HG02973 (cell line): ENCODE data around the gene TBC1D22A.

Source experiments
- ATAC-seq: cut with Tn5 transposase; IDR thresholded peaks from one replicate; pipeline ENCODE4 v1.9.1; 2021; ENCODE audit warnings: moderate library complexity; ENCODE audit not compliant: unreplicated experiment

TBC1D22A gene

DNA sequence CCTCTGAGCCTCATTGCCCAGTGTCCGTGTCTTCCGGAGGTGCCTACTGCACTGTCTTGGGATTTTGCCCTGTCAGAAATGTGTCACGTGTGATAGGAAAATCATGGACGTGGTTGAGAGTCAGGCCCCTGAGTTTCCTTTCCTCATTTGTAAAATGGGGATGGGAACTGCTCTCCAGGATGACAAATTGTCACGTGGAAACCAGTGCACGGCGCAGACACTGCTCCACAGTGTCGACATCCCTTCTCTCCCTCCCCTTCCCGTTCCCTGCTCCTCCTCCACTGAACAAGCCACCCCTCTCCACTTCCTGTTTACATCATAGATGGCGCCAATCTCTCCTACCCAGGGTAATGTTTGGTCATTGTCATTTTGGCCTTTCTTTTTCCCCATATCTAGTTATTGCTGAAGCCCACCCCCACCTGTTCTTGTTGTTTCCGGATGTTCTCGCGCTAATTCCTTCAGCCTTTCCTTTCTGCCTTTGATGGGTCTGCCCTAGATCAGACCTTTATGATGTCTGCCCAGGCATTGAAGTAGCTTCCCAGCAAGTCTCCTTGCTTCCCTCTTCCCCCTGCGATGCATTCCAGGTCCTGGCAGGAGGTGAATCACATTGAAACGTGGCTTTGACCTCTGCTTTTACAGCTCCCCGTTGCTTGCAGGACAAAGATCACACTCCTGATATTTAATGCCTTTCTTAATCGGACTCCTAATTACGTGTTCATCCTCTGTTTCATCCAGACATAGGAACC is 91.8 kb downstream of the TBC1D22A start:
- ATAC-seq: no peak

- ATAC-seq: no peak
Measured at GRCh38 chr22:46855681-46856080, 93.2 kb downstream of the TBC1D22A start.

GRCh38 chr22:46856661-46857060 is 94.2 kb downstream of the TBC1D22A start:
- ATAC-seq: no peak

- ATAC-seq: no peak
Measured at GRCh38 chr22:46857142-46857884, 94.9 kb downstream of the TBC1D22A start.

- ATAC-seq: no peak
Measured at GRCh38 chr22:46857885-46858143, 95.4 kb downstream of the TBC1D22A start.

DNA sequence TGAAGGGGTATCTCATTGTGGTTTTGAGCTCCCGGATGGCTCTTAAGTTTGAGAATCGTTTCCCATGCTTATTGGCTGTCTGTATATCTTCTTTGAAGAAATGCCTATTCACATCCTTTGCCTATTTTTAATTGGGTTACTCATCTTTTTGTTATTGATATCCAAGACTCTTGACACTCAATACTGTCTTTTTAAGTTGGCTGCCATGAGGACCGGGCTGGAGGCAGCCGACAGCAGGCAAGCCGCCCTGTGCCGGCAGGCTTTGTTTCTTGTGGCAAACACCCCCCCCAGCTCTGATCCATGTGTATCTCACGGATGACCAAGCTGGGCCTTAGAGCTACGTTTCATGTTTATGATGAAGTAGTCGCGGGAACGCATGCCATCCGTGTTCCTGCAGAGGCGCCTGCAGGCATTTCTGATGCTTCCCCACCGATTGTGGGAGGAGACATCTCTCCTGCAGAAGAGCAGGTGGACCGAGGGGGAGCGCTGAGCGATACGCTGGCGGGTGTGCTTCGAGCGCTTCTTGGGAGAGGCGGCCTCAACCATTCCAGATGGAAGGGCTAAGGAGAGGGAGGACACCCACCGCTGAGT is 95.8 kb downstream of the TBC1D22A start:
- ATAC-seq: no peak

- no peak for ATAC-seq
Measured at GRCh38 chr22:46860562-46860961, 98.1 kb downstream of the TBC1D22A start.

DNA sequence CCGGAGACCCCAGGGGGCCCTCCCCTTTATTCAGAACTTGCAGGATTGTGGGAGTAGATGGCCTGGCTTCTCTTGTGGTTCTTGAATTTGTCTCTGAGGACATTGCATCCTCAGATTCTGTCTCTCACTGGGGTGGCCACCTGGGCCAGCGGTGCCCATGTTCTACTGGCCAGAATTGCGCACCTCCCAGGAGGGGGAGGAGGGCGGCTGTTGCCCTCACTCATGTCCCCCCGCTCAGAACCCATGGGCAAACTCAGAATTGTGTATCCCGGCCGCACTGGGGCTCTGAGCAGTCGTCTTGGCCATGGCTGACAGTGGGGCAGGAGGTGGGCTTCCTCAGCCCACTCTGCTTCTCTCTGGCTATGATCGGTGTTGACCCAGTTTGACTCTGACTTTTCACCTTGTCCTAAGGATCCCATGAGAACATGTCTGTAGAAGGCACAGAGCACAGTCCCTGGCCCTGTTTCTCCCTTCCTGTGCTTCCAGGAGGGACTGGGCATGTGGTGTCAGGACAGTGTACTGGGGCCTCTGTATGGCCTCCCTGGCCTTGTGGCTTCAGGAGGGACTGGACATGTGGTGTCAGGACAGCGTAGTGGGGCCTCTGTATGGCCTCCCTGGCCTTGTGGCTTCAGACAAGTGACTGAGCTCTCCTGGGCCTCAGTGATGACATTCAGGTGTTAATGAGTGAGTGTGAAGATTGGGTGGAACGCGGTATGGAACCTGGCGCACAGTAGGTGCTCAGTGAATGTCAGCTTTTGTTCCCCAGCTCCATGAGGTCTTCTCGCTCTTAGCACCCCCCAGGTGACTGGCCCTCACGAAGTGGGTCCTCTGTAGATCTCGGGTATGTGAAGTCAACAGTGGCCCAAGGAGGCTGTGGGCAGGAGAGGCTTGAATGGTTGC is 99.3 kb downstream of the TBC1D22A start:
- no peak for ATAC-seq

DNA sequence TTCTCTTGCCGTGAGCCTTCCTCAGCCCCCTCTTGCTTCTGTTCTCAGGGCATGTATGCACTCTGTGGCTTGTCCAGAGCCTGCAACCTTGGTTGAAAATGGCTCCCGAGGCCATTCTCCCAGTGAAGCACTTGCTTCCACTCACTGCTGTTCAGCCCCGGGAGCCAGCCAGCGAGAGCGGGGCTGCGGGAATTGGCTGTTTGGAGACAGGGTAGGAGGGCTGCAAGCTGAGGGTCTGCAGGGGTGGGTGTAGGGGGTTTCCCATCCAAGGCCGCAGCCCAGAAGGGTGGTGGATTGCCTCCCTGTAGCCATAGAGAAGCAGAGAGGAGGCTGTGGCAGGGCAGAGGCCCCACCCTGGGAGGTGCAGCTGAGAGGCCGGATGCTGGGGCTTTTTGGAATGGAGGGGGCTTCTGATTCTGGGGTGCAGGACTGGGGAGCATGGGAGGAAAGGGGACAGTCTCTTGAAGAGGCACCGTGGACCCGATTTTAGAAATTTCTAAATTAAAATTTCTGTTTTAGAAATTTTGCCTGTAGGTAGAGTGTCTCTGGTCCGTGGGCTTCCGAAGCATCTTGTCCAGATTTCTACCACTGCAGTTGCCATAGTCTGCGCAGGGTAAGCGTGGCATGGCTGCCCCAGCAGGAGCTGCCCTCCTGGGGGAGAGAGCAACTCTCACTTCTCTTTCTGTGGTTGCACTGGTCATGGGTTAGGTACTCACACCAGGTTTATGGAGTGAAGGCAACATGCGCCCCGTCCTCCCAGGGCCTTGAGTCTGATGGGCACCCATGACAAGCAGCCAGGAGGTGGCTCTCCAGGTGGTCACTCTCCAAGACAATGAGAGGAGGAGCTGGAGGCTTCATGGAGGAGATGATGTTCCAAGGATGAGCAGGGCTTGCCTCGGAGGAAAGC is 100.2 kb downstream of the TBC1D22A start:
- no peak for ATAC-seq

GRCh38 chr22:46863794-46864193 is 101.3 kb downstream of the TBC1D22A start:
- ATAC-seq: no peak

- ATAC-seq: no peak
Measured at GRCh38 chr22:46864314-46865051, 102.0 kb downstream of the TBC1D22A start.

- ATAC-seq: no peak
Measured at GRCh38 chr22:46865052-46865434, 102.6 kb downstream of the TBC1D22A start.

- ATAC-seq: no peak
Measured at GRCh38 chr22:46865642-46866041, 103.2 kb downstream of the TBC1D22A start.

DNA sequence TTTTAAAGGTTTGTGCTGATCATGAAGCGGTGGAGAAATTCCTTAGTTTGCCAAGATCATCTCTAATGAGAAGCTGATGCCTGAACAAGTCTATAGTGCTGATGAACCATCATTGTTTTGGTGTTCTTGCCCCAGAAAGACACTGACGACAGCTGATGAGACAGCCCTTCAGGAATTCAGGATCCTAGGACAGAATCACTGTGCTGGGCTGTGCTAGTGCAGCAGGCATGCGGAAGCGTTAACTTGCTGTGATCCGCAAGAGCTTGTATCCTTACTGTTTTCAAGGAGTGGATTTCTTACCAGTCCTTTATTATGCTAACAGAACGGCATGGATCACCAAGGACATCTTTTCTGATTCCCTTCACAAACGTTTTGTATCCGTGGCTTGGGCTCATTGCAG is 104.1 kb downstream of the TBC1D22A start:
- no peak for ATAC-seq

DNA sequence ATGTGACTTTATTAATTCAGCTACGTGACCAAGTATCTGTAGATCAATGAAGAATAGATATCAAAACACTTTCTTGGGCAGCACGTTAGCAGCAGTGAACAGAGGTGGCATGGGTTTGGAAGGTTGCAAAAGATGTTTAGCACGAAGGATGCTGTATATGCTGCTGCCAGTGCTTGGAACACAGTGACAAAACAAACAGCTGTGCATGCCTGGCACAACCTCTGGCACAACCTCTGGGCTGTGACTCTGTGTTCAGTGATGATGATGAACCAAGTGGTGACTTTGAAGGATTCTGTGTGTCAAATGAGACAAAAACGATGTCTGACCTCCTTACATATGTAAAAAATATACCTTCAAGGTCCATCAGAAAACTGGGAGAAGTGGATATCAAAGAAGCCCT is 104.7 kb downstream of the TBC1D22A start:
- ATAC-seq: no peak

DNA sequence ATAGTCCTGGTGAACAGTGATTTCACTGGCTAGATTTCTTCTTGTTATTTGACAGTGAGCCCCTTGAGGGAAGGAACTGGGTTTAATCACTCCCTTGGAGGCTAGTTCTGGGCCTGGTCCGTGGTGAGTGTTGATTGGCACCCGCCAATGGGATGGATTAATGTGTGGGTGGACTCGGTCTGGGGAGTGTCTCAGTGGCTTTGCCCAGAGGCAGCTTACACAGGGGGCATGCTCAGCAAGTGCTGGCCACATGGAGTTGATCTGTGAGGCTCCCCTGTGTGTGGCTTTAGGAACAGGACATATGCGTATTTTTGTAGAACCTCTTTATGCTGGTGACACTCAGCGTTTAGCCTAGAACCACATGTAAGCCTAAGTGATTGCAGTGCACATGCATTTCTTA is 106.9 kb downstream of the TBC1D22A start:
- ATAC-seq: no peak

GRCh38 chr22:46869831-46870441 is 107.5 kb downstream of the TBC1D22A start:
- no peak for ATAC-seq

- no peak for ATAC-seq
Measured at GRCh38 chr22:46871826-46872225, 109.4 kb downstream of the TBC1D22A start.

- ATAC-seq: no peak
Measured at GRCh38 chr22:46875089-46875488, 112.6 kb downstream of the TBC1D22A start.
